Heart left ventricle (tissue), 13 donors: ENCODE data around the gene KIF16B.

ENCODE experiments used
- POLR2A ChIP-seq, 2 donors: fragments of 450-650 bp; IDR thresholded peaks; one replicate each; pipeline ENCODE4 v1.6.1; 2017; ENCODE audit warnings: antibody characterized with exemption in 2 of 2, mild to moderate bottlenecking in 2 of 2, moderate library complexity in 2 of 2
- TF ChIP-seq, protein P1 (sequence below), 12 donors: fragments of 200-600 bp; sonication (generic) in 4 of 12; IDR thresholded peaks; one replicate each; pipeline versions ENCODE4 v1.5.0 to v1.8.0; 2018 to 2022; ENCODE audit warnings: antibody characterized with exemption in 12 of 12, mild to moderate bottlenecking in 5 of 12
- donor health status: ischemic (EF 13 %, LVEDD 7.1; RV severe dilation, severe dysfunction).
- donor health status: DM: no; HTN: yes; CAD: no.
- donor health status: DM: no; HTN: no; CAD: no.
- donor health status: ischemic (EF 25% LVEDD 6.9; RV normal size, moderate dysfunction).
- donor health status: ischemic (EF 25% LVEDD 5.7; RV mildly dilated, moderate dysfunction).
- donor health status: ischemic (EF 35%, LVEDD 5.7; RV mildly dilated, moderate dysfunction).
- donor health status: nonischemic (EF 11% LVEDD 7.7; RV severe dilation, severe dysfunction).
- donor health status: DM: yes; HTN: yes; CAD: no.
- donor health status: PGD.
- donor health status: ischemic (EF 29% LVEDD 5.4; RV normal size, mild dysfunction).
- donor health status: nonischemic (EF 23%, LVEDD 6.1; RV moderate dilation, normal function).

DNA sequence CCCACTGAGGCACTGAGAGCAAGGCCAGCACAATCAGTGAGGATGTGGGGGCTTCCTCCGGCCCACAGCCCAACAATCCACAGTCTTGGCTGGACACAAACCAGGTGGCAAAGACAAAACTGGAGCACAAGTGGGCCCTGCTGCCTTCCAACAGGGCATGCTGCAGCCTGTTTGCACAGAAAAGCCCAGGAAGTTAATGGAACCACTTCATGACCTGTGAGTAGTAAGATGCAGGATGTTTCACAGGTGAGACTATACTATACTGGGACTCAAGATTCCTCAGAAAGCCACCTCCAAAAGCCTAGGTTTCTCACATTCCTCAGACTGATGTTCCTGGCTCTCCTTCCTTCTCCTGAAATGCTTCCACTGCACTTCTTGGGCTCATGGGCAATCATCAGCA is 235.5 kb downstream of the KIF16B start:
- TF ChIP-seq, protein P1, sequence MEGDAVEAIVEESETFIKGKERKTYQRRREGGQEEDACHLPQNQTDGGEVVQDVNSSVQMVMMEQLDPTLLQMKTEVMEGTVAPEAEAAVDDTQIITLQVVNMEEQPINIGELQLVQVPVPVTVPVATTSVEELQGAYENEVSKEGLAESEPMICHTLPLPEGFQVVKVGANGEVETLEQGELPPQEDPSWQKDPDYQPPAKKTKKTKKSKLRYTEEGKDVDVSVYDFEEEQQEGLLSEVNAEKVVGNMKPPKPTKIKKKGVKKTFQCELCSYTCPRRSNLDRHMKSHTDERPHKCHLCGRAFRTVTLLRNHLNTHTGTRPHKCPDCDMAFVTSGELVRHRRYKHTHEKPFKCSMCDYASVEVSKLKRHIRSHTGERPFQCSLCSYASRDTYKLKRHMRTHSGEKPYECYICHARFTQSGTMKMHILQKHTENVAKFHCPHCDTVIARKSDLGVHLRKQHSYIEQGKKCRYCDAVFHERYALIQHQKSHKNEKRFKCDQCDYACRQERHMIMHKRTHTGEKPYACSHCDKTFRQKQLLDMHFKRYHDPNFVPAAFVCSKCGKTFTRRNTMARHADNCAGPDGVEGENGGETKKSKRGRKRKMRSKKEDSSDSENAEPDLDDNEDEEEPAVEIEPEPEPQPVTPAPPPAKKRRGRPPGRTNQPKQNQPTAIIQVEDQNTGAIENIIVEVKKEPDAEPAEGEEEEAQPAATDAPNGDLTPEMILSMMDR (IDR thresholded peaks at IDR 0.05): no peak
- TF ChIP-seq POLR2A (IDR thresholded peaks at IDR 0.05): no peak
